Endothelial cell of umbilical vein (primary cell): ENCODE measurements around the gene CC2D1A.

Experiments
- EZH2 ChIP-seq: IDR thresholded peaks from 2 replicates; pipeline ENCODE4 v1.6.1; 2012; ENCODE audit warnings: borderline replicate concordance, low read depth, mild to moderate bottlenecking, moderate library complexity, low read length, inconsistent platforms; ENCODE audit not compliant: severe bottlenecking
- FOS ChIP-seq: IDR thresholded peaks from 2 replicates; pipeline ENCODE4 v1.6.1; 2011; ENCODE audit warnings: mild to moderate bottlenecking, low read length, moderate library complexity, borderline replicate concordance; ENCODE audit not compliant: insufficient read depth
- GATA2 ChIP-seq: IDR thresholded peaks from 2 replicates; pipeline ENCODE4 v1.7.0; 2011; ENCODE audit warnings: low read depth, mild to moderate bottlenecking, moderate library complexity, mixed read lengths, low read length; ENCODE audit not compliant: insufficient read length, insufficient read depth
- JUN ChIP-seq: IDR thresholded peaks from 2 replicates; pipeline ENCODE4 v1.6.1; 2011; ENCODE audit warnings: borderline replicate concordance, low read depth; ENCODE audit not compliant: insufficient read length, insufficient read depth
- MYC ChIP-seq: IDR thresholded peaks from one replicate; pipeline ENCODE4 v1.6.1; 2011; ENCODE audit warnings: mild to moderate bottlenecking, low read depth, low read length
- POLR2A ChIP-seq: IDR thresholded peaks from 2 replicates; pipeline ENCODE4 v1.6.1; 2012; ENCODE audit warnings: low read depth, mild to moderate bottlenecking, control low read depth, low read length
- POLR2AphosphoS5 ChIP-seq: IDR thresholded peaks from 2 replicates; pipeline ENCODE4 v1.6.1; 2012; ENCODE audit warnings: low read depth, mild to moderate bottlenecking, control low read depth, low read length, moderate library complexity; ENCODE audit not compliant: insufficient read depth
- TF ChIP-seq, protein P1 (sequence below), 2 donors: IDR thresholded peaks; 1 replicate in 1 of 2; 2 replicates in 1 of 2; pipeline ENCODE4 v1.5.1; 2011; ENCODE audit warnings: low read length in 2 of 2, mild to moderate bottlenecking in 2 of 2, moderate library complexity in 2 of 2, control low read depth in 1 of 2, inconsistent platforms in 1 of 2, low read depth in 1 of 2; ENCODE audit not compliant: insufficient read depth in 1 of 2; ENCODE audit errors: extremely low read depth in 1 of 2
- TF ChIP-seq, protein P2 (sequence below): IDR thresholded peaks from 2 replicates; pipeline ENCODE4 v1.6.1; 2011; ENCODE audit not compliant: insufficient read depth, insufficient read length

DNA sequence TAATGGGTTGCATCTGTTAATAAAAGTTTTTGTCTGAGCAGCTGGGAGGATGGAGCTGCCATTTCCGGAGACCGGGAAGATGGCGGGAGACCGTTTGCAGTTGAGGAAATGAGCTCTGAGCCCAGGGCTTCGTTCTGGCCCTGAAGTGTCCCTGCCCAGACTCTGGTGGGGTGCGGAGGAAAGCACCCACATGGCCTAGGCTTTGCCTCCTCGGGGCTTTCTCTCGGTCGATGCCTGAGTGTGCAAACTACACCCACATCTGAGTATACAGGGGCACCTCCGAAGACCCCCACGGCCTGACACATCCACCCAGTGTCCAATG lies 44.6 kb upstream of the CC2D1A start:
- TF ChIP-seq, protein P1, sequence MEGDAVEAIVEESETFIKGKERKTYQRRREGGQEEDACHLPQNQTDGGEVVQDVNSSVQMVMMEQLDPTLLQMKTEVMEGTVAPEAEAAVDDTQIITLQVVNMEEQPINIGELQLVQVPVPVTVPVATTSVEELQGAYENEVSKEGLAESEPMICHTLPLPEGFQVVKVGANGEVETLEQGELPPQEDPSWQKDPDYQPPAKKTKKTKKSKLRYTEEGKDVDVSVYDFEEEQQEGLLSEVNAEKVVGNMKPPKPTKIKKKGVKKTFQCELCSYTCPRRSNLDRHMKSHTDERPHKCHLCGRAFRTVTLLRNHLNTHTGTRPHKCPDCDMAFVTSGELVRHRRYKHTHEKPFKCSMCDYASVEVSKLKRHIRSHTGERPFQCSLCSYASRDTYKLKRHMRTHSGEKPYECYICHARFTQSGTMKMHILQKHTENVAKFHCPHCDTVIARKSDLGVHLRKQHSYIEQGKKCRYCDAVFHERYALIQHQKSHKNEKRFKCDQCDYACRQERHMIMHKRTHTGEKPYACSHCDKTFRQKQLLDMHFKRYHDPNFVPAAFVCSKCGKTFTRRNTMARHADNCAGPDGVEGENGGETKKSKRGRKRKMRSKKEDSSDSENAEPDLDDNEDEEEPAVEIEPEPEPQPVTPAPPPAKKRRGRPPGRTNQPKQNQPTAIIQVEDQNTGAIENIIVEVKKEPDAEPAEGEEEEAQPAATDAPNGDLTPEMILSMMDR (IDR thresholded peaks at IDR 0.05; ENCODE audit: extremely low read depth in 1 of 2, insufficient read depth in 1 of 2, low read depth in 1 of 2, low read length in 2 of 2), result no peak
- TF ChIP-seq EZH2 (no peak), POLR2A (no peak), MYC (no peak), JUN (no peak), POLR2AphosphoS5 (no peak), GATA2 (no peak), FOS (no peak)
- TF ChIP-seq, protein P2, sequence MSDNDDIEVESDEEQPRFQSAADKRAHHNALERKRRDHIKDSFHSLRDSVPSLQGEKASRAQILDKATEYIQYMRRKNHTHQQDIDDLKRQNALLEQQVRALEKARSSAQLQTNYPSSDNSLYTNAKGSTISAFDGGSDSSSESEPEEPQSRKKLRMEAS, result no peak
